ENCODE data around the gene IGSF11. TPM values are rescaled to one million over a fixed set of nuclear protein-coding genes. Genes with fewer than 3 reads are reported as not detected.

The IGSF11 gene
- total RNA-seq, 1 experiment from 2014 or later: not detected

GRCh38 chr3:118988198-118989130 is 46.2 kb downstream of the IGSF11 start:
- CTCF ChIA-PET: interaction anchor here (0.6 kb wide), 1 partner anchor 329 kb away, joined by 5 read pairs; no protein-coding TSS in a partner anchor
- no TSS peak for BruUV-seq (replicated peaks)
- H3K27me3 ChIP-seq (ENCODE audit: insufficient read depth, low read depth): no peaks in the 10 kb centered on the region

GRCh38 chr3:118987477-118987876 is 47.2 kb downstream of the IGSF11 start:
- Histone ChIP-seq H4K20me1 (ENCODE audit: insufficient read depth) (no peaks in the 10 kb centered on the region), H3K4me2 (no peak overlapping the region), H3K9me3 (ENCODE audit: insufficient read depth, low read depth) (no peaks in the 10 kb centered on the region), H3K4me3 (no peak overlapping the region), H3K27me3 (ENCODE audit: insufficient read depth, low read depth) (no peaks in the 10 kb centered on the region), H3K79me2 (ENCODE audit: low read depth) (no peaks in the 10 kb centered on the region), H3K36me3 (ENCODE audit: low read depth) (no peaks in the 10 kb centered on the region), H2AFZ (no peak overlapping the region), H3K9me2 (ENCODE audit: insufficient read depth) (no peaks in the 10 kb centered on the region; the same call in 1 of the 2 replicates), H3K4me1 (replicated peaks; ENCODE audit: insufficient read depth) (no peaks in the 10 kb centered on the region), H3K27ac (no peak overlapping the region), H3F3A (ENCODE audit: insufficient read depth, low read depth) (no peaks in the 10 kb centered on the region)
- TF ChIP-seq EZH2 (IDR thresholded peaks at IDR 0.05; ENCODE audit: low read depth) (no peak), CTCF (conservative IDR thresholded peaks at IDR 0.05) (no peak)
- BruUV-seq (replicated peaks): no TSS peak
- DNase-seq: peak in 1 of 2 experiments; percentile 3
- intact Hi-C loops (cut with micrococcal nuclease; ENCODE audit: unreplicated experiment): no loop called here
- ChIA-PET POLR2A (ENCODE audit: unreplicated experiment) (no interaction called here), CTCF (interaction anchor here (0.6 kb wide), 1 partner anchor 330 kb away, joined by 5 read pairs; no protein-coding TSS in a partner anchor)

More at GRCh38 chr3:118988198-118989130, 46.2 kb downstream of the IGSF11 start:
- H2AFZ ChIP-seq: no peak overlapping the region; the same call in 1 of the 2 replicates
- no peaks in the 10 kb centered on the region for H3K4me1 ChIP-seq (replicated peaks; ENCODE audit: insufficient read depth)
- no peaks in the 10 kb centered on the region for H4K20me1 ChIP-seq (ENCODE audit: insufficient read depth)
- H3K4me3 ChIP-seq: no peak overlapping the region
- POLR2A ChIA-PET (ENCODE audit: unreplicated experiment): no interaction called here
- H3F3A ChIP-seq (ENCODE audit: insufficient read depth, low read depth): no peaks in the 10 kb centered on the region
- H3K9me2 ChIP-seq (ENCODE audit: insufficient read depth): no peaks in the 10 kb centered on the region; the same call in 1 of the 2 replicates
- no peak for TF ChIP-seq EZH2 (IDR thresholded peaks at IDR 0.05; ENCODE audit: low read depth)
- no peak for TF ChIP-seq CTCF (conservative IDR thresholded peaks at IDR 0.05)
- intact Hi-C loops (cut with micrococcal nuclease; ENCODE audit: unreplicated experiment): no loop called here
- no peaks in the 10 kb centered on the region for H3K79me2 ChIP-seq (ENCODE audit: low read depth)
- H3K27ac ChIP-seq: no peak overlapping the region
- no peaks in the 10 kb centered on the region for H3K36me3 ChIP-seq (ENCODE audit: low read depth)
- no peak for DNase-seq
- H3K4me2 ChIP-seq: no peak overlapping the region
- H3K9me3 ChIP-seq (ENCODE audit: insufficient read depth, low read depth): no peaks in the 10 kb centered on the region

GRCh38 chr3:118986734-118987133 is 47.9 kb downstream of the IGSF11 start:
- Histone ChIP-seq H3K9me3 (ENCODE audit: insufficient read depth, low read depth) (no peaks in the 10 kb centered on the region), H3K36me3 (ENCODE audit: low read depth) (no peaks in the 10 kb centered on the region), H3K27me3 (ENCODE audit: insufficient read depth, low read depth) (no peaks in the 10 kb centered on the region), H3K4me2 (no peak overlapping the region), H3K79me2 (ENCODE audit: low read depth) (no peaks in the 10 kb centered on the region), H3K4me1 (replicated peaks; ENCODE audit: insufficient read depth) (no peaks in the 10 kb centered on the region), H4K20me1 (ENCODE audit: insufficient read depth) (no peaks in the 10 kb centered on the region), H3F3A (ENCODE audit: insufficient read depth, low read depth) (no peaks in the 10 kb centered on the region), H3K9me2 (ENCODE audit: insufficient read depth) (no peaks in the 10 kb centered on the region; the same call in 1 of the 2 replicates), H3K27ac (no peak overlapping the region), H3K4me3 (no peak overlapping the region), H2AFZ (no peak overlapping the region)
- intact Hi-C loops (cut with micrococcal nuclease; ENCODE audit: unreplicated experiment): no loop called here
- ChIA-PET CTCF (no interaction called here), POLR2A (ENCODE audit: unreplicated experiment) (no interaction called here)
- DNase-seq: no peak
- no TSS peak for BruUV-seq (replicated peaks)
- TF ChIP-seq CTCF (conservative IDR thresholded peaks at IDR 0.05) (no peak), EZH2 (IDR thresholded peaks at IDR 0.05; ENCODE audit: low read depth) (no peak)

All from PC-9 (cell line).